Measurements from ENCODE around the gene UBL5.
"Not testable (repeated sequence)": the region's sequence is repeated elsewhere in the genome, so short reads cannot be mapped to it uniquely, and the experiment has no call there.

DNA sequence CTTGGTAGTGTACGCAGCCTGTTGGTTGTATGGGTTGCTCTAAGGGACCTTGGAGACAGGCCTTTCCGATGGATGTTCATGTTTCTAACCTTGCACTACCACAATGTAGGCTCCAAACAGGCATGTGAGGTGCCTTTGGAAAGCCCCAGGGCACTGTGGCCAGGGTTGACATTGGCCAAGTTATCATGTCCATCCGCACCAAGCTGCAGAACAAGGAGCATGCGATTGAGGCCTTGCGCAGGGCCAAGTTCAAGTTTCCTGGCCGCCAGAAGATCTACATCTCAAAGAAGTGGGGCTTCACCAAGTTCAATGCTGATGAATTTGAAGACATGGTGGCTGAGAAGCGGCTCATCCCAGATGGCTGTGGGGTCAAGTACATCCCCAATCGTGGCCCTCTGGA is 7.7 kb upstream of the UBL5 start:
- not testable (repeated sequence) for TF ChIP-seq EGR1 (IDR thresholded peaks at IDR 0.05; ENCODE audit: low read depth in 2 of 2)
- TF ChIP-seq, protein P1, sequence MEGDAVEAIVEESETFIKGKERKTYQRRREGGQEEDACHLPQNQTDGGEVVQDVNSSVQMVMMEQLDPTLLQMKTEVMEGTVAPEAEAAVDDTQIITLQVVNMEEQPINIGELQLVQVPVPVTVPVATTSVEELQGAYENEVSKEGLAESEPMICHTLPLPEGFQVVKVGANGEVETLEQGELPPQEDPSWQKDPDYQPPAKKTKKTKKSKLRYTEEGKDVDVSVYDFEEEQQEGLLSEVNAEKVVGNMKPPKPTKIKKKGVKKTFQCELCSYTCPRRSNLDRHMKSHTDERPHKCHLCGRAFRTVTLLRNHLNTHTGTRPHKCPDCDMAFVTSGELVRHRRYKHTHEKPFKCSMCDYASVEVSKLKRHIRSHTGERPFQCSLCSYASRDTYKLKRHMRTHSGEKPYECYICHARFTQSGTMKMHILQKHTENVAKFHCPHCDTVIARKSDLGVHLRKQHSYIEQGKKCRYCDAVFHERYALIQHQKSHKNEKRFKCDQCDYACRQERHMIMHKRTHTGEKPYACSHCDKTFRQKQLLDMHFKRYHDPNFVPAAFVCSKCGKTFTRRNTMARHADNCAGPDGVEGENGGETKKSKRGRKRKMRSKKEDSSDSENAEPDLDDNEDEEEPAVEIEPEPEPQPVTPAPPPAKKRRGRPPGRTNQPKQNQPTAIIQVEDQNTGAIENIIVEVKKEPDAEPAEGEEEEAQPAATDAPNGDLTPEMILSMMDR (IDR thresholded peaks at IDR 0.05; ENCODE audit: low read depth, low read length, missing input control): not testable (repeated sequence)
- TF ChIP-seq, protein P2, sequence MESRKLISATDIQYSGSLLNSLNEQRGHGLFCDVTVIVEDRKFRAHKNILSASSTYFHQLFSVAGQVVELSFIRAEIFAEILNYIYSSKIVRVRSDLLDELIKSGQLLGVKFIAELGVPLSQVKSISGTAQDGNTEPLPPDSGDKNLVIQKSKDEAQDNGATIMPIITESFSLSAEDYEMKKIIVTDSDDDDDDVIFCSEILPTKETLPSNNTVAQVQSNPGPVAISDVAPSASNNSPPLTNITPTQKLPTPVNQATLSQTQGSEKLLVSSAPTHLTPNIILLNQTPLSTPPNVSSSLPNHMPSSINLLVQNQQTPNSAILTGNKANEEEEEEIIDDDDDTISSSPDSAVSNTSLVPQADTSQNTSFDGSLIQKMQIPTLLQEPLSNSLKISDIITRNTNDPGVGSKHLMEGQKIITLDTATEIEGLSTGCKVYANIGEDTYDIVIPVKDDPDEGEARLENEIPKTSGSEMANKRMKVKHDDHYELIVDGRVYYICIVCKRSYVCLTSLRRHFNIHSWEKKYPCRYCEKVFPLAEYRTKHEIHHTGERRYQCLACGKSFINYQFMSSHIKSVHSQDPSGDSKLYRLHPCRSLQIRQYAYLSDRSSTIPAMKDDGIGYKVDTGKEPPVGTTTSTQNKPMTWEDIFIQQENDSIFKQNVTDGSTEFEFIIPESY (IDR thresholded peaks at IDR 0.05): not testable (repeated sequence)
- TF ChIP-seq, protein P3, sequence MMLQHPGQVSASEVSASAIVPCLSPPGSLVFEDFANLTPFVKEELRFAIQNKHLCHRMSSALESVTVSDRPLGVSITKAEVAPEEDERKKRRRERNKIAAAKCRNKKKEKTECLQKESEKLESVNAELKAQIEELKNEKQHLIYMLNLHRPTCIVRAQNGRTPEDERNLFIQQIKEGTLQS (IDR thresholded peaks at IDR 0.05): not testable (repeated sequence)

Measured in liver (tissue), 3 donors.